GM21360 (cell line): ENCODE data around the gene TRIM37.
"Not testable (repeated sequence)": the region's sequence is repeated elsewhere in the genome, so short reads cannot be mapped to it uniquely, and the experiment has no call there.

Experiments
- ATAC-seq: cut with Tn5 transposase; IDR thresholded peaks from one replicate; pipeline ENCODE4 v1.9.1; 2021; ENCODE audit warnings: mild to moderate bottlenecking, moderate library complexity; ENCODE audit not compliant: unreplicated experiment

Gene TRIM37

DNA sequence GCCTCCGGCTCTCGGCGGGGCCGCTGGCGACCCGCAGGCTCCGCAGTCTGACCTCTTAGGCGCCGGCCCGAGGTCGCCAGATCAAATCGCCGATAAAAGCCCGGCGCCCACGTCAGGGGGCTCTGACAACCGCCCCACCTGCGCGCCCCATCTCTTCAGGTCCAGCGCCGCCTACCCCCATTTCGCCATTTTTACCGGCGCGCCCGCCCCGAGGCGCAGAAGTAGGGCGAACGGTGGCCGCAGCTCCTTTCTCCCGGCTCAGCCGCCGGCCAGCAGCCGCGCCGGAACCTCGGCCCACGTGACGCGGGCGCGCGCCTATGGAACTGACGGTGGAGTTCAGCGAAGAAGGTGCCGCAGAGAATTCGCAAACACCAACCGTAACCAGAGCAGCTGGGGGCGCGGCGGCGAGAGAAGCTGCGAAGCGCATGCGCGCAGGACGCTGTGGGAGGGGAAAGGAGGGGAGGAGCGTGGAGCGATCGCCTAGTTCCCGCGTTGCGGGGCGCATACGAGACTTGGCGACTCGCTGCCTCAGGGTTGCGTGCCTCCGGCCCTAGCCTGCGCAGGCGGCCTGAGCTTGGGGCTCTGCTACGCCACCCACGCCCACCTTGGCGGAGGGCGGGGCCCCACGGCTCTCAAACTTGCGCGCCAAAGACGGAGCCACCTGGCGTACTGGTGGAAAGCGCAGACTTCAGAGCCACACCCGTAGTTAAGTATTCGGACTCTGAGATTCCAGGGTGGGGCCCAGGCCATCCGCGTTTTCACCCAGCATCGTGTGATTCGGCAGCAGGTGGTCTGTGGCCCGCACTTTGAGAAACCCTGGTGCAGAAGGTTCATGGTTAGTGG lies at the start of gene TRIM37:
Gene TRIM37, minus strand, starts transcription at position 418 of the 843 bp plus-strand sequence. CDS start 419 bp downstream, outside the sequence.
- peak; percentile 86 for ATAC-seq

- ATAC-seq, result peak; percentile 88
Measured at GRCh38 chr17:59155439-59156177, 48.9 kb upstream of the TRIM37 start, which contains the start of gene PRR11. Gene PRR11, plus strand, starts transcription at chr17:59155746. Its CDS starts 14,007 bp downstream, at chr17:59169753.

GRCh38 chr17:59154721-59155438 lies 48.2 kb upstream of the TRIM37 start, which contains the start of gene SKA2:
Gene SKA2, minus strand, starts transcription at chr17:59155186. Its CDS starts 23 bp downstream, at chr17:59155163.
- peak; percentile 77 for ATAC-seq

DNA sequence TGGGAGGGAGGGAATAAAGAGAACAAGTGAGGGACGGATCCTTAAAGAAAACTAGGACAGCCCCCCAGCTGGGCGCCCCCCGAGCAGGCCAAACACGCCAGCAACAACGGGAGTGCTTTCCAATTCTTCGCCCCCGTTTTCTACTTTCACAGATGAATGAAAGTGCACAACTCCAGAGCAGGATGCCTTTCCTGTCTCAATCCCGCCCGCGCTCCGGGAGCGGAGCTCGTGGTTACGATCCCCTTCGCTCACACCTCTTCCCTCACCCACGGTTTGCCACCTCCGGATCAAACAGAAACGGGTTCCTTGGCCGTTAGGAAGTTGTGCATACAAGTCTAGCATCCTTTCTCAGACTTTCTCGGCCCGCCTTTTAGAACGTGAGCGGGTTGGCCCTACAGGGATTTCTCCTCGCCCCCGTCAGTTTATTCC lies 47.6 kb upstream of the TRIM37 start:
- no peak for ATAC-seq

DNA sequence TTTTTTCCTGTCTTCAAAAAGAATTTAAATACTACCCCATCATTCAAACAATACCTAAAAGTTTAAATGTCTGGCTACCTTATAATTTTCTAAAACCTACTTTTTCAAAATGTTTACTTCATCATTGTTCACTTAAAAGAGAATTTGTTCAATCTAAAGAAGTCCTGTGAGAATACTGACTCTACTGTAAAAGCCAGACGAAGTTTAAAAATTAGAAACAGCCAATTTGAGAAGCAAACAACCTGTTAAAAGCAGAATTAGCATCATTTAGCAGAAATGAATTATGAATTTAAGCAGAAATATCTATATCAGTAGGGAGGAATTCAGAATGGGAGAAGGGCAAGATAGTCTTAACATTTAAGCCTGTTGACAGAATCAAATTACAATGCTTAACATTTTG lies 46.2 kb upstream of the TRIM37 start:
- ATAC-seq, result no peak

GRCh38 chr17:59151591-59151990 lies 44.9 kb upstream of the TRIM37 start:
- no peak for ATAC-seq

GRCh38 chr17:59151006-59151405 lies 44.3 kb upstream of the TRIM37 start:
- ATAC-seq, result no peak

DNA sequence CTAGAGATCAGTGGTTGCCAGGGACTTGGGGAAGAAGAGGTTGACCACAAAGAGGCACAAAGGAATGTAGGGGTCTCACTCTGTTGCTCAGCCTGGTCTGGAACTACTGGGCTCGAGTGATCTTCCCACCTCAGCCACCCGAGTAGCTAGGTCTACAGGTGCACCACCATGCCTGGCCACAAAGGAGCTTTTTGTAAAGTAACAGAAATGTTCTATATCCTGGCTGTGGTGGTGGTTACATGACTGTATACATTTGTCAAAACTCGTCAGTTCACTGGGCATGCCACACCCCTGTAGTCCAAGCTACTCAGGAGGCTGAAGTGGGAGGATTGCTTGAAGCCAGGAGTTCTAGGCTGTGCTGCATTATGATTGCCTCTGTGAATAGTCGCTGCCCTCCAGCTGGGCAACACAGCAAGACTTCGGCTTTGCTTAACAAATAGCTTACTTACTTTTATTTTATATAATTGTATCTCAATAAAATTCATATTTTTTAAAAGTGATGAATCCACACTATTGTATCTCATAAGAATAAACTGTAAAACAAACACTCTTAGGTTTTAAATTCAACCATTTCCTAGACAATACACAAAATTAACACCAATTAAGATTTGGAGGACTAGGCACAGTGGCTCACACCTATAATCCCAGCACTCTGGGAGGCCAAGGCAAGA lies 43.3 kb upstream of the TRIM37 start:
- no peak for ATAC-seq

- no peak for ATAC-seq
Measured at GRCh38 chr17:59149051-59149450, 42.4 kb upstream of the TRIM37 start.

DNA sequence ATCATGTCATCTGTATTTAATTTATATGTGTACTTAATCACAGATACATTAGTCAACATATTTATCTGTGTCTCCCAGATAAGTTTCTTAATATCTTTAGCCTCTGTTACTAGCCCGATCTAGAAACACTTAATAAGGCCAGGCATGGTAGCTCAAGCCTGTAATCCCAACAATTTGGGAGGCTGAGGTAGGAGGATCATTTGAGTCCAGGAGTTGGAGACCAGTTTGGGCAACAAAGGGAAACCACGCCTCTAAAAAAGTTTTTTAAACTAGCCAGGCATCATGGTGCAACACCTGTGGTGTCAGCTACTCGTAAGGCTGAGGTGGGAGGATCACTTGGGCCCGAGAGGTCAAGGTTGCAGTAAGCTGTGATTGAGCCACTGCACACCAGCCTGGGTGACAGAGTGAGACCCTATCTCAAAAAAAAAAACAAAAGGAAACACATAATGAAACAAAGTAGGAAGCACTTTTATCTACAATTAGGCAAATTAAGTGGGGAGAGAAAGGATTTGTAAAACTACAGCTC lies 39.0 kb upstream of the TRIM37 start:
- ATAC-seq, result no peak

DNA sequence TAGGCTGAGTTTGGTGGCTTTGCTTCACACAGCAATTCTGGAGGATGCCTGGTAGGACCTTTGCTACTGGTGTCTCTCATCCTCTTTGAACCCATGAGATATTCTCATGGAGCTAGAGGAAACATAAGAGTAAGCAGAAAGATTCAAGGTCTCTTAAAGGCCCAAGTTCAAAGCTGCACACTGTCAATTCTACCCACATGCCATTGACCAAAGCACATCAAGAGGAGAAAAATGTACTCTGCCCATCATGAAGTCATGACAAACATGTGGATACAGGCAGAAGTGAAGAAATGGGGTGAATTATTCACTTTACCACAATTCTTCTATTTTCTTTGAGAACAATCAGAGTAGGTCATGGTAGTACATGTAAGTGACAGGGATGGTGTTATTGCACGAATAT lies 35.2 kb upstream of the TRIM37 start:
- no peak for ATAC-seq

GRCh38 chr17:59139939-59140338 lies 33.3 kb upstream of the TRIM37 start:
- no peak for ATAC-seq

DNA sequence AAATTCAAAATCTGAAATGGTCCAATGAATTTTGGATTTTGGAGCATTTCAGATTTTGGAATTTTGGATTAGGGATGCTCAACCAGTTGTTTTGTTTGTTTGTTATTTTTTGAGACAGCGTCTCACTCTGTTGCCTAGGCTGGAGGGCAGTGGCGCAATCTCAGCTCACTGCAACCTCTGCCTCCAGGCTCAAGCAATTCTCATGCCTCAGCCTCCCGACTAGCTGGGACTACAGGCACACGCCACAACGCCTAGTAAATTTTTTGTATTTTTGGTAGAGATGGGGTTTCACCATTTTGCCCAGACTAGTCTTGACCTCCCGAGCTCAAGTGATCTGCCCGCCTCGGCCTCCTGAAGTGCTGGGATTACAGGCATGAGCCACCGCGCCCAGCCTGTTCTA lies 31.7 kb upstream of the TRIM37 start:
- not testable (repeated sequence) for ATAC-seq

- no peak for ATAC-seq
Measured at GRCh38 chr17:59131131-59131530, 24.5 kb upstream of the TRIM37 start.

DNA sequence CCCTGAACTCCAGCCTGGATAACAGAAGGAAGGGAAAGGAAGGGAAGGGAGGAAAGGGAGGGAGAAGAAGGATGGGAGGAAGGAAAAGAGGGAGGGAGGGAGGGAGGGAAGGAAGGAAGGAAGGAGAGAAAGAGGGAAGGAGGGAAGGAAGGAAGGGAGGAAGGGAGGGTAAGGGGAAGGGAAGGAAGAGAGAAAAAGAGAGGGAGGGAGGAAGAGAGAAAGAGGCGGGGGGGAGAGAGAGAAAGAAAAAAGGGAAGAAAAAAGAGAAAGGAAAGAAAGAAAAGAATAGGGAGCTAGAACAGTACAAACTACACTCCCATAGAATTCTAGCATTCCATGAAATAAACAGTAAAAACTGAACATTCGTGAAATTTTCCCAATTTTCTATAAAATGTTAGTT lies 23.1 kb upstream of the TRIM37 start:
- no peak for ATAC-seq

DNA sequence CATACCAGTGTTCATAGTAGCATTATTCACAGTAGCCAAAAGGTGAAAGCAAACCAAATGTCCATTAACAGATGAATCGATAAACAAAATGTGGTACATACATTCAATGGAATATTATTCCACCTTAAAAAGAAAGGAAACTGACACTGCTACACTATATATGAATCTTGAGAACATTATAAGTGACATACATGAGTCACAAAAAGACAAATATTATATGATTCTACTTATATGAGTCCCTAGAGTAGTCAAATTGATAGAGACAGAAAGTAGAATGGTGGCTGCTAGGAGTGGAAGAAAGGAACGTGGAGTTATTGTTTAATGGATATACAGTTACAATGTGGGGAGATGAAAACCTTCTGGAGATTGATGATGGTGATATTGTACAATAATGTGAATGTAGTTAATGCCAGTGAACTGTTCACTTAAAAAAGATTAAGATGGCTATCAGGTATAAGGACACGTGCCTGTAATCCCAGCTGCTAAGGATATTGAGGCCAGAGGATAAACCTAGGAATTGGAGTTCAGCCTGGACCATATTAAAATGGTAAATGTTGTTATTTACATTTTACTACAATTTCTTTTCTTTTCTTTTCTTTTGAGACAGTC lies 20.2 kb upstream of the TRIM37 start:
- no peak for ATAC-seq

- ATAC-seq, result no peak
Measured at GRCh38 chr17:59124665-59125064, 18.0 kb upstream of the TRIM37 start.

GRCh38 chr17:59121901-59122480 lies 15.3 kb upstream of the TRIM37 start:
- ATAC-seq, result no peak

DNA sequence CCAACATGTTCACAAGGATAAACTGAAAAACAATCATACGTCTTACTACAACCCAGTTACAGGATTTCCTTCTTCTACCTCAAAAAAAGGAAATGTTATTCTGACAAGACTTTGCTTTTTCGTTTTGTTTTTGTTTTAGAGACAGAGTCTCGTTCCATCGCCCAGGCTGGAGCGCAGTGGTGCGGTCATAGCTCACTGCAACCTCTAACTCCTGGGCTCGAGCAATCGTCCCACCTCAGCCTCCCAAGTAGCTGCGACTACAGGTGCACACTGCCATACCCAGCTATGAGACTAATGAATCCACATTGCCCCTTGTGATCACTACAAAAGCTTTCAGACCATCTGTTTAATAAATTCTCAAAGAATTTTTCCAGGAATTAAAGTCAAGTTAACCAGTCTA lies 8.8 kb upstream of the TRIM37 start:
- ATAC-seq, result no peak

GRCh38 chr17:59111539-59111938 lies 4.9 kb upstream of the TRIM37 start:
- no peak for ATAC-seq
